HCT116 (cell line): ENCODE measurements around the gene TBPL1. TPM values are rescaled to one million over a fixed set of nuclear protein-coding genes. Genes with fewer than 3 reads are reported as not detected.

Source experiments
- ATAC-seq: fragments of 200-7000 bp; cut with Tn5 transposase; 2 replicates; pipeline ENCODE4 v1.9.1; 2020; ENCODE audit warnings: mild to moderate bottlenecking, moderate library complexity
- BruUV-seq: library from RNA; stranded (reverse); fragments of 400-500 nt; replicated peaks from 2 replicates; lab custom pipeline; 2021; lab: Mats Ljungman, UMichigan
- CTCF ChIA-PET: fragments of 300-600 bp; sonication (Branson Sonifier 250); formaldehyde crosslinking; loops from one replicate; lab custom pipeline; 2021; ENCODE audit warnings: antibody characterized with exemption; lab: Charles Lee
- POLR2A ChIA-PET: fragments of 300-600, 350-600 bp; sonication (Branson Sonifier 250); formaldehyde crosslinking; loops from one replicate; lab custom pipeline; 2021; ENCODE audit warnings: antibody characterized with exemption; lab: Charles Lee
- RAD21 ChIA-PET, 2 experiments: fragments of 300-600 bp; sonication (Branson Sonifier 250); formaldehyde crosslinking; loops; one replicate each; lab custom pipeline; 2023; ENCODE audit warnings: low total read pairs in 2 of 2; ENCODE audit not compliant: uncharacterized antibody in 2 of 2, unreplicated experiment in 2 of 2, low non-redundant PET in 1 of 2; lab: Charles Lee
- DNase-seq: peaks from one replicate; pipeline ENCODE4 v3.0.0-alpha.2; 2010; ENCODE audit warnings: low read depth, low spot score
- H2AFZ ChIP-seq: fragments of 200-600 bp; shearing (Covaris generic), sonication (generic); 2 replicates; pipeline ENCODE4 v1.6.1; 2017; ENCODE audit warnings: low read depth, mixed run types, mixed read lengths, antibody characterized with exemption, low read length; ENCODE audit not compliant: poor library complexity, severe bottlenecking
- H3K27ac ChIP-seq: 2 replicates; pipeline ENCODE4 v1.5.1; 2012; ENCODE audit warnings: low read depth, low read length
- H3K27me3 ChIP-seq: fragments of 200-600 bp; sonication (generic); 2 replicates; pipeline ENCODE4 v1.6.1; 2016; ENCODE audit warnings: mixed run types, low read length, mixed read lengths; ENCODE audit not compliant: insufficient read depth
- H3K36me3 ChIP-seq, 2 experiments: fragments of 200-500 bp in 1 of 2; fragments of 200-600 bp in 1 of 2; sonication (Bioruptor generic) in 1 of 2; sonication (generic) in 1 of 2; 2 replicates each; pipeline versions ENCODE4 v1.5.1 to v1.6.1; 2014 to 2016; ENCODE audit warnings: low read length in 2 of 2, inconsistent platforms in 1 of 2, mixed read lengths in 1 of 2, mixed run types in 1 of 2; ENCODE audit not compliant: insufficient read depth in 2 of 2, control insufficient read depth in 1 of 2
- H3K4me1 ChIP-seq, 2 experiments: fragments of 200-600 bp in 1 of 2; sonication (generic) in 1 of 2; 2 replicates each; pipeline versions ENCODE4 v1.5.1 to v1.6.1; 2012 to 2017; ENCODE audit warnings: low read length in 2 of 2, inconsistent platforms in 1 of 2, mild to moderate bottlenecking in 1 of 2, mixed read lengths in 1 of 2, mixed run types in 1 of 2, moderate library complexity in 1 of 2; ENCODE audit not compliant: insufficient read depth in 2 of 2, control insufficient read depth in 1 of 2
- H3K4me2 ChIP-seq: fragments of 200-600 bp; sonication (generic); 2 replicates; pipeline ENCODE4 v1.6.1; 2017; ENCODE audit warnings: mixed run types, low read length, mixed read lengths
- H3K4me3 ChIP-seq, 2 experiments: fragments of 200-600 bp in 1 of 2; sonication (generic) in 1 of 2; replicated peaks in 1 of 2; 2 replicates each; pipeline ENCODE4 v1.5.1; 2011 to 2016; ENCODE audit warnings: low read length in 2 of 2, control low read depth in 1 of 2, low read depth in 1 of 2, mild to moderate bottlenecking in 1 of 2, mixed read lengths in 1 of 2, mixed run types in 1 of 2
- H3K79me2 ChIP-seq: fragments of 200-600 bp; sonication (generic); 2 replicates; pipeline ENCODE4 v1.6.1; 2017; ENCODE audit warnings: mild to moderate bottlenecking, mixed run types, low read length, moderate library complexity, mixed read lengths; ENCODE audit not compliant: insufficient read depth
- H3K9ac ChIP-seq: fragments of 200-600 bp; sonication (generic); 2 replicates; pipeline ENCODE4 v1.6.1; 2016; ENCODE audit warnings: low read length, mixed read lengths
- H3K9me2 ChIP-seq: fragments of 200-600 bp; sonication (generic), shearing (Covaris generic); 2 replicates; pipeline ENCODE4 v1.6.1; 2017; ENCODE audit warnings: mixed run types, mild to moderate bottlenecking, moderate library complexity; ENCODE audit not compliant: insufficient read depth
- H3K9me3 ChIP-seq, 2 experiments: fragments of 200-500 bp in 1 of 2; fragments of 200-600 bp in 1 of 2; sonication (Bioruptor generic) in 1 of 2; sonication (generic) in 1 of 2; 2 replicates each; pipeline ENCODE4 v1.6.1; 2014 to 2017; ENCODE audit warnings: low read length in 2 of 2, mixed read lengths in 2 of 2, inconsistent platforms in 1 of 2, low read depth in 1 of 2, mild to moderate bottlenecking in 1 of 2, mixed run types in 1 of 2, moderate library complexity in 1 of 2; ENCODE audit not compliant: control insufficient read depth in 1 of 2, insufficient read depth in 1 of 2
- H4K20me1 ChIP-seq: fragments of 200-600 bp; sonication (generic), shearing (Covaris generic); 2 replicates; pipeline ENCODE4 v1.6.1; 2017; ENCODE audit warnings: mixed run types, mild to moderate bottlenecking, moderate library complexity; ENCODE audit not compliant: insufficient read depth
- CEBPB ChIP-seq: IDR thresholded peaks from 2 replicates; pipeline ENCODE4 v1.6.1; 2012; ENCODE audit warnings: low read depth
- CTCF ChIP-seq, 3 experiments: fragments of 200-600 bp in 1 of 3; sonication (generic) in 1 of 3; IDR thresholded peaks in 2 of 3; conservative IDR thresholded peaks in 1 of 3; 2 replicates each; pipeline ENCODE4 v1.5.1; 2012 to 2017; ENCODE audit warnings: low read depth in 2 of 3, low read length in 2 of 3, antibody characterized with exemption in 1 of 3, borderline replicate concordance in 1 of 3, control low read depth in 1 of 3, mild to moderate bottlenecking in 1 of 3, mixed read lengths in 1 of 3, mixed run types in 1 of 3, moderate library complexity in 1 of 3; ENCODE audit not compliant: insufficient read depth in 1 of 3
- EGR1 ChIP-seq: IDR thresholded peaks from 2 replicates; pipeline ENCODE4 v1.6.1; 2012; ENCODE audit warnings: low read depth
- ELF1 ChIP-seq: IDR thresholded peaks from 2 replicates; pipeline ENCODE4 v1.6.1; 2012; ENCODE audit warnings: low read depth, borderline replicate concordance
- EZH2phosphoT487 ChIP-seq: fragments of 200-600 bp; IDR thresholded peaks from 2 replicates; pipeline ENCODE4 v1.6.1; 2018; ENCODE audit warnings: antibody characterized with exemption, borderline replicate concordance
- JUND ChIP-seq: IDR thresholded peaks from 2 replicates; pipeline ENCODE4 v1.6.1; 2012
- MAX ChIP-seq: IDR thresholded peaks from 2 replicates; pipeline ENCODE4 v1.6.1; 2012
- POLR2A ChIP-seq: IDR thresholded peaks from 2 replicates; pipeline ENCODE4 v1.7.0; 2011; ENCODE audit warnings: borderline replicate concordance; ENCODE audit not compliant: insufficient read depth, insufficient read length; ENCODE audit errors: extremely low read depth
- RAD21 ChIP-seq: IDR thresholded peaks from 2 replicates; pipeline ENCODE4 v1.6.1; 2012; ENCODE audit warnings: low read depth, mild to moderate bottlenecking
- SIN3A ChIP-seq: IDR thresholded peaks from 2 replicates; pipeline ENCODE4 v1.6.1; 2012; ENCODE audit warnings: low read depth
- TCF7L2 ChIP-seq: IDR thresholded peaks from 2 replicates; pipeline ENCODE4 v1.7.0; 2011; ENCODE audit warnings: borderline replicate concordance, inconsistent platforms; ENCODE audit not compliant: insufficient read depth, insufficient read length; ENCODE audit errors: extremely low read depth
- ZNF274 ChIP-seq: fragments of 200-500 bp; sonication (Bioruptor generic); IDR thresholded peaks from 2 replicates; pipeline ENCODE4 v1.6.1; 2014; ENCODE audit warnings: mild to moderate bottlenecking, low read depth, low read length, inconsistent platforms
- intact Hi-C: fragments of 100-400 bp; cut with micrococcal nuclease; formaldehyde crosslinking; loops from 2 replicates; pipeline ENCODE4 v1.10.0; 2022
- total RNA-seq: library from RNA; stranded (reverse); gene quantifications from one replicate; pipeline ENCODE4 v1.2.1, GENCODE V29; 2021; ENCODE audit not compliant: unreplicated experiment
- TF ChIP-seq, protein P1 (sequence below): IDR thresholded peaks from 2 replicates; pipeline ENCODE4 v1.6.1; 2011; ENCODE audit warnings: mild to moderate bottlenecking, low read length, moderate library complexity; ENCODE audit not compliant: insufficient replicate concordance; ENCODE audit errors: extremely low read depth

Gene TBPL1
- total RNA-seq, 1 experiment from 2014 or later = 34.9 TPM

- BruUV-seq = no TSS peak
- Histone ChIP-seq H4K20me1 (no peaks in the 10 kb centered on the region), H3K4me2 (no peak overlapping the region), H3K4me1 (peaks cover 8 to 12% of the 10 kb centered on the region in 2 experiments), H3K4me3 (no peak overlapping the region), H2AFZ (peak overlapping the region; percentile 55), H3K79me2 (no peaks in the 10 kb centered on the region)
- no peak for ATAC-seq
- no peak for TF ChIP-seq EZH2phosphoT487
- no peak for TF ChIP-seq POLR2A
- no peak for TF ChIP-seq TCF7L2
- no peak for TF ChIP-seq EGR1
- TF ChIP-seq RAD21 = no peak
- TF ChIP-seq ELF1 = no peak
- TF ChIP-seq, all 23 proteins: peak for 0
- no peak overlapping the region for H3K9ac ChIP-seq
- no peak for DNase-seq
- H3K27ac ChIP-seq = no peak overlapping the region; the same call in 1 of the 2 replicates
- H3K9me3 ChIP-seq = no peaks in the 10 kb centered on the region
- ChIA-PET POLR2A (interaction anchor here (1.3 to 2.4 kb wide), 2 partner anchors 80 to 349 kb away, joined by 4 to 16 read pairs; no protein-coding TSS in a partner anchor), CTCF (interaction anchor here (1.0 to 5.9 kb wide), 13 partner anchors 32 to 1089 kb away, joined by 3 to 193 read pairs (median 5); no protein-coding TSS in a partner anchor), RAD21 (interaction anchor here (1.1 to 2.4 kb wide), 3 partner anchors 80 to 348 kb away, joined by 4 to 30 read pairs (median 10); no protein-coding TSS in a partner anchor)
- no peaks in the 10 kb centered on the region for H3K9me2 ChIP-seq
- H3K27me3 ChIP-seq = no peaks in the 10 kb centered on the region
- intact Hi-C loops = loop anchor here (5.0 to 10.0 kb wide), 3 partner anchors 170 to 953 kb away; no protein-coding TSS in a partner anchor
- H3K36me3 ChIP-seq = no peaks in the 10 kb centered on the region
These were observed 35.2 kb upstream of the TBPL1 start for GRCh38 chr6:133917781-133918180.

DNA sequence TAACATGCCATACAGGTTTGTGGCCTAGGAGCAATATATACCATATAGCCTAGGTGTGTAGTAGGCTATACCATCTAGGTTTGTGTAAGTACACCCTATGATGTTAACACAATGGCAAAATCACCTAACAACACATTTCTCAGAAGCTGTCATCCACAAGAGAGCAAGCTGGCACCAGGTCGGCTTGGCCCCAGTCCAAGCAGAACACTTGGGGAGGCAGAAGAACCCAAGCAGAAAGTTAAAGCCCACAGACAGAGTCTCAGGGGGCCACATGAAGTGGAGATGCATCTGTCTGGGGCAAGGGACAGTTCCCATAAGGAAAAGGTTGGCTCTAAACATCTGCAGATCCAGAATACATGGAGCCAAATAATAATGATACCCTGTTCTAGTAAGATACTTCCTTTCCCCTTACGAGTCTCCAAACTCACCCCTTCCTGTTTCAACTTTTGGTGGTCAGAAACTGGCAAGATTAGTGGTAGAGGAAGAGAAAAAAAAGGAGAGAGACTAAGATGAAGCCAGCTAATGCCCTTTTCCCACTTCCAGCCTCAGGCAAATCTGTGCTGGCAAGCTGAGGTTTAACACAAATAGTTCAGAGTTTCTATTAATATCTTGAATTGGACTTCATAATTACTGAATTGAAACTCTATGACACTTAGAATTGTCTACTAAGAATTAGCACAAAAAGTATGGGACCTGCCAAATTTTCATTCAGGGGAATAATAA is 34.7 kb upstream of the TBPL1 start:
- DNase-seq (no peak), ATAC-seq (no peak)
- no peaks in the 10 kb centered on the region for H4K20me1 ChIP-seq
- ChIA-PET POLR2A (interaction anchor here (0.9 kb wide), 1 partner anchor 349 kb away, joined by 3 read pairs; no protein-coding TSS in a partner anchor), CTCF (interaction anchor here (1.6 to 5.9 kb wide), 4 partner anchors 81 to 350 kb away, joined by 4 to 193 read pairs (median 45); no protein-coding TSS in a partner anchor), RAD21 (interaction anchor here in 1 of 2 experiments (0.6 kb wide), 1 partner anchor 27 kb away, joined by 4 read pairs; no protein-coding TSS in a partner anchor)
- no peak overlapping the region for H3K4me2 ChIP-seq
- intact Hi-C loops = loop anchor here (5.0 to 10.0 kb wide), 3 partner anchors 171 to 954 kb away; no protein-coding TSS in a partner anchor
- no peak overlapping the region; the same call in 1 of the 2 replicates for H3K27ac ChIP-seq
- H3K4me1 ChIP-seq = peaks cover 8 to 12% of the 10 kb centered on the region in 2 experiments
- no peak overlapping the region for H2AFZ ChIP-seq
- no peaks in the 10 kb centered on the region for H3K27me3 ChIP-seq
- no peaks in the 10 kb centered on the region for H3K36me3 ChIP-seq
- no peaks in the 10 kb centered on the region for H3K9me2 ChIP-seq
- H3K4me3 ChIP-seq = no peak overlapping the region
- no peaks in the 10 kb centered on the region for H3K9me3 ChIP-seq
- no peaks in the 10 kb centered on the region for H3K79me2 ChIP-seq
- H3K9ac ChIP-seq = no peak overlapping the region
- no TSS peak for BruUV-seq
- no peak for TF ChIP-seq CTCF (IDR thresholded peaks at IDR 0.05 in 2 of 3, conservative IDR thresholded peaks at IDR 0.05 in 1 of 3; ENCODE audit: borderline replicate concordance in 1 of 3, insufficient read depth in 1 of 3, low read depth in 2 of 3, low read length in 2 of 3)
- TF ChIP-seq, protein P1, sequence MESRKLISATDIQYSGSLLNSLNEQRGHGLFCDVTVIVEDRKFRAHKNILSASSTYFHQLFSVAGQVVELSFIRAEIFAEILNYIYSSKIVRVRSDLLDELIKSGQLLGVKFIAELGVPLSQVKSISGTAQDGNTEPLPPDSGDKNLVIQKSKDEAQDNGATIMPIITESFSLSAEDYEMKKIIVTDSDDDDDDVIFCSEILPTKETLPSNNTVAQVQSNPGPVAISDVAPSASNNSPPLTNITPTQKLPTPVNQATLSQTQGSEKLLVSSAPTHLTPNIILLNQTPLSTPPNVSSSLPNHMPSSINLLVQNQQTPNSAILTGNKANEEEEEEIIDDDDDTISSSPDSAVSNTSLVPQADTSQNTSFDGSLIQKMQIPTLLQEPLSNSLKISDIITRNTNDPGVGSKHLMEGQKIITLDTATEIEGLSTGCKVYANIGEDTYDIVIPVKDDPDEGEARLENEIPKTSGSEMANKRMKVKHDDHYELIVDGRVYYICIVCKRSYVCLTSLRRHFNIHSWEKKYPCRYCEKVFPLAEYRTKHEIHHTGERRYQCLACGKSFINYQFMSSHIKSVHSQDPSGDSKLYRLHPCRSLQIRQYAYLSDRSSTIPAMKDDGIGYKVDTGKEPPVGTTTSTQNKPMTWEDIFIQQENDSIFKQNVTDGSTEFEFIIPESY = no peak
- TF ChIP-seq MAX = no peak
- TF ChIP-seq ZNF274 = no peak
- TF ChIP-seq TCF7L2 = no peak
- no peak for TF ChIP-seq SIN3A
- TF ChIP-seq CEBPB = no peak
- TF ChIP-seq ELF1 = no peak
- no peak for TF ChIP-seq JUND
- no peak for TF ChIP-seq POLR2A
- TF ChIP-seq EZH2phosphoT487 = no peak
